ENCODE data around the gene C8A. TPM values are rescaled to one million over a fixed set of nuclear protein-coding genes. Genes with fewer than 3 reads are reported as not detected.

The C8A gene
- total RNA-seq, 1 experiment from 2014 or later, result not detected

- no peak overlapping the region for H2AFZ ChIP-seq (ENCODE audit: low read length)
- H2BK5ac ChIP-seq (ENCODE audit: insufficient read length, low read length), result no peak overlapping the region
- no CpG with 5 or more reads among the region's 9 CpGs for WGBS (ENCODE audit: extremely low coverage, insufficient read length, low lambda C conversion rate)
- Mint-ChIP-seq H3K27me3 (ENCODE audit: low read depth) (peaks cover 13% of the 10 kb centered on the region), H3K9me3 (no peaks in the 10 kb centered on the region), H3K27ac (no peak overlapping the region; a peak in 1 of 7 replicates), H3K4me3 (no peak overlapping the region), H3K36me3 (ENCODE audit: insufficient read depth in 1 of 3, low read depth in 3 of 3) (no peaks in the 10 kb centered on the region), H3K4me1 (peaks cover 5 to 11% of the 10 kb centered on the region in 2 experiments; a peak in 3 of 4 replicates)
- H2BK12ac ChIP-seq (ENCODE audit: insufficient read length, low read depth, low read length), result no peak overlapping the region
- no peak overlapping the region for H4K91ac ChIP-seq (ENCODE audit: insufficient read length, low read depth, low read length)
- no peaks in the 10 kb centered on the region for H3K27me3 ChIP-seq (ENCODE audit: insufficient read depth, low read length)
- no peaks in the 10 kb centered on the region for H3K4me1 ChIP-seq (ENCODE audit: insufficient read depth, low read length)
- no peak overlapping the region for H2AK5ac ChIP-seq (ENCODE audit: insufficient read length, low read length)
- H3T11ph ChIP-seq (ENCODE audit: low read length), result no peak overlapping the region
- H3K4ac ChIP-seq (ENCODE audit: low read depth, low read length), result no peak overlapping the region
- no peaks in the 10 kb centered on the region for H4K20me1 ChIP-seq (ENCODE audit: control insufficient read depth, insufficient read depth, insufficient read length)
- no peak overlapping the region for H2BK120ac ChIP-seq (ENCODE audit: low read depth, low read length, poor library complexity, severe bottlenecking)
- no peaks in the 10 kb centered on the region for H3K23me2 ChIP-seq (ENCODE audit: insufficient read length, low read depth, low read length, poor library complexity, severe bottlenecking)
- no peak overlapping the region for H3K4me2 ChIP-seq (ENCODE audit: insufficient read depth, insufficient read length, low read length)
- H3K56ac ChIP-seq (ENCODE audit: insufficient read length, low read depth, low read length), result no peak overlapping the region
- no peak overlapping the region for H3K14ac ChIP-seq (ENCODE audit: insufficient read depth, low read length)
- no peak; the same call in 2 of the 3 replicates for TF ChIP-seq CTCF (conservative IDR thresholded peaks at IDR 0.05)
- H3K27ac ChIP-seq (ENCODE audit: insufficient read length, low read depth, low read length), result no peak overlapping the region
- no peak overlapping the region for H2BK15ac ChIP-seq (ENCODE audit: low read depth, low read length)
- H3K79me2 ChIP-seq (ENCODE audit: insufficient read depth, low read length), result no peaks in the 10 kb centered on the region
- no peak overlapping the region for H3K9ac ChIP-seq (ENCODE audit: extremely low read depth, insufficient read length, low read length)
- no peak overlapping the region for H3K18ac ChIP-seq (ENCODE audit: insufficient read length, low read depth, low read length)
- H4K5ac ChIP-seq (ENCODE audit: insufficient read length, low read depth, low read length), result no peak overlapping the region
- no peak overlapping the region for H2BK20ac ChIP-seq (ENCODE audit: low read depth, low read length, poor library complexity, severe bottlenecking)
- H3K79me1 ChIP-seq (ENCODE audit: insufficient read depth, low read depth, low read length, poor library complexity, severe bottlenecking), result no peaks in the 10 kb centered on the region
- no peak for DNase-seq
- no peak overlapping the region for H4K8ac ChIP-seq (replicated peaks; ENCODE audit: insufficient read length, low read depth, low read length)
- no peaks in the 10 kb centered on the region for H3K9me3 ChIP-seq (ENCODE audit: control insufficient read depth, low read depth, low read length)
- H3K23ac ChIP-seq (ENCODE audit: insufficient read length, low read depth, low read length), result no peak overlapping the region
Observed at GRCh38 chr1:56837244-56837939, 17.2 kb upstream of the C8A start.

All from H9 (cell line).